GM12878 (cell line): ENCODE measurements around the gene LFNG. TPM values are rescaled to one million over a fixed set of nuclear protein-coding genes. Genes with fewer than 3 reads are reported as not detected.

Experiments used
- ATAC-seq: fragments of 200-7000 bp; cut with Tn5 transposase; 3 replicates; pipeline ENCODE4 v1.9.1; 2020; ENCODE audit warnings: mild to moderate bottlenecking, moderate library complexity
- BruUV-seq: library from RNA; stranded (reverse); fragments of 400-500 nt; replicated peaks from 2 replicates; lab custom pipeline; 2021; lab: Mats Ljungman, UMichigan
- CTCF ChIA-PET: fragments of 300-600 bp; sonication (Branson Sonifier 250); formaldehyde crosslinking; extraction: SDS; loops from one replicate; lab custom pipeline; 2021; ENCODE audit warnings: inconsistent platforms; lab: Yijun Ruan, JAX
- POLR2A ChIA-PET: fragments of 350-600 bp; formaldehyde crosslinking; extraction: SDS; loops from one replicate; lab custom pipeline; 2021; ENCODE audit warnings: inconsistent platforms; lab: Charles Lee
- RAD21 ChIA-PET: fragments of 300-600 bp; sonication (Branson Sonifier 250); formaldehyde crosslinking; loops from one replicate; lab custom pipeline; 2023; ENCODE audit warnings: antibody characterized with exemption; ENCODE audit not compliant: unreplicated experiment; lab: Charles Lee
- SMC1A ChIA-PET: fragments of 300-600 bp; sonication (Branson Sonifier 250); formaldehyde crosslinking; loops from one replicate; lab custom pipeline; 2023; ENCODE audit not compliant: unreplicated experiment, uncharacterized antibody; lab: Charles Lee
- DNase-seq: peaks from one replicate; pipeline ENCODE4 v3.0.0-alpha.2; 2011; ENCODE audit warnings: low read depth, low spot score
- FAIRE-seq: peaks from 3 replicates; lab custom pipeline; 2011; peaks lifted over from hg19 to GRCh38; lab: Jason Lieb, UNC
- H2AFZ ChIP-seq: 2 replicates; pipeline ENCODE4 v1.6.0; 2011; ENCODE audit warnings: low read depth, low read length, control low read depth; ENCODE audit not compliant: control insufficient read depth
- H3K27ac ChIP-seq: 2 replicates; pipeline ENCODE4 v1.5.1; 2011; ENCODE audit warnings: control low read depth; ENCODE audit not compliant: control insufficient read depth, insufficient read depth
- H3K27me3 ChIP-seq, 2 experiments: replicated peaks in 1 of 2; 2 replicates each; pipeline versions ENCODE4 v1.6.0 to v1.6.1; 2011; ENCODE audit warnings: low read length in 1 of 2; ENCODE audit not compliant: control insufficient read depth in 2 of 2, insufficient read depth in 2 of 2
- H3K36me3 ChIP-seq, 2 experiments: 2 replicates each; pipeline ENCODE4 v1.5.1; 2011; ENCODE audit warnings: low read length in 1 of 2; ENCODE audit not compliant: control insufficient read depth in 2 of 2, insufficient read depth in 2 of 2
- H3K4me1 ChIP-seq: 2 replicates; pipeline ENCODE4 v1.6.1; 2011; ENCODE audit warnings: mild to moderate bottlenecking, low read length, moderate library complexity, mixed read lengths; ENCODE audit not compliant: control insufficient read depth, insufficient read depth
- H3K4me2 ChIP-seq: 2 replicates; pipeline ENCODE4 v1.6.0; 2011; ENCODE audit warnings: control low read depth; ENCODE audit not compliant: control insufficient read depth, insufficient read depth
- H3K4me3 ChIP-seq: fragments of 200-600 bp; sonication (generic); 2 replicates; pipeline ENCODE4 v1.5.1; 2016
- H3K79me2 ChIP-seq: 2 replicates; pipeline ENCODE4 v1.6.0; 2011; ENCODE audit warnings: low read length; ENCODE audit not compliant: control insufficient read depth, insufficient read depth
- H3K9ac ChIP-seq: 2 replicates; pipeline ENCODE4 v1.8.0; 2011; ENCODE audit warnings: low read length, control low read depth, mixed read lengths; ENCODE audit not compliant: control insufficient read depth, insufficient read depth
- H3K9me3 ChIP-seq: replicated peaks from 3 replicates; pipeline ENCODE4 v1.5.1; 2011; ENCODE audit warnings: mild to moderate bottlenecking, low read length; ENCODE audit not compliant: control insufficient read depth, insufficient read depth
- H4K20me1 ChIP-seq: 2 replicates; pipeline ENCODE4 v1.6.0; 2011; ENCODE audit not compliant: control insufficient read depth, insufficient read depth
- ASH2L ChIP-seq: fragments of 300-600, 200-600 bp; sonication (generic); IDR thresholded peaks from 2 replicates; pipeline ENCODE4 v1.6.1; 2017; ENCODE audit warnings: low read depth, mild to moderate bottlenecking, borderline replicate concordance
- IKZF2 ChIP-seq, 2 experiments: fragments of 450-650 bp; IDR thresholded peaks; 2 replicates each; pipeline ENCODE4 v1.6.1; 2017; ENCODE audit warnings: mild to moderate bottlenecking in 2 of 2, moderate library complexity in 2 of 2
- KLF5 ChIP-seq: fragments of 450-650 bp; IDR thresholded peaks from 2 replicates; pipeline ENCODE4 v1.6.1; 2014; ENCODE audit warnings: mild to moderate bottlenecking; ENCODE audit not compliant: partially characterized antibody
- MYB ChIP-seq: fragments of 150-350 bp; IDR thresholded peaks from 2 replicates; pipeline ENCODE4 v1.6.1; 2014; ENCODE audit warnings: mild to moderate bottlenecking, low read depth, low read length, borderline replicate concordance
- NFXL1 ChIP-seq: fragments of 450-650 bp; IDR thresholded peaks from 2 replicates; pipeline ENCODE4 v1.6.1; 2017; ENCODE audit warnings: antibody characterized with exemption, mild to moderate bottlenecking, borderline replicate concordance
- STAT3 ChIP-seq: IDR thresholded peaks from 2 replicates; pipeline ENCODE4 v1.6.1; 2011; ENCODE audit warnings: low read depth, low read length, improper control_type of control experiment
- ZNF687 ChIP-seq: fragments of 450-650 bp; IDR thresholded peaks from 2 replicates; pipeline ENCODE4 v1.6.1; 2017; ENCODE audit warnings: mild to moderate bottlenecking, moderate library complexity
- WGBS: methylation state at CpG from one replicate; pipeline ENCODE4 v1.1.6; 2016; ENCODE audit warnings: low lambda C conversion rate; ENCODE audit not compliant: insufficient replicate concordance, insufficient coverage; ENCODE audit errors: missing lambda C conversion rate; 5-methylcytosine and 5-hydroxymethylcytosine counted together
- in situ Hi-C: fragments of 300-500 bp; cut with MboI; formaldehyde crosslinking; loops from 9 replicates; pipeline ENCODE4 v1.14.3; 2018; ENCODE audit warnings: mixed read lengths
- intact Hi-C: fragments of 100-400 bp; cut with micrococcal nuclease; formaldehyde crosslinking; loops from one replicate; pipeline ENCODE4 v1.14.2; 2022; ENCODE audit not compliant: unreplicated experiment
- polyA plus RNA-seq, 11 experiments: library from polyadenylated mRNA; depleted of rRNA in 4 of 11; unstranded in 6 of 11; stranded (reverse) in 5 of 11; fragments of >200 nt; fragmentation: Nextera tagmentation in 4 of 11; fragmentation: Illumina TruSeq in 1 of 11; extraction: Ambion mirVana in 4 of 11; extraction: Trizol in 1 of 11; gene quantifications; 1 replicate in 1 of 11; 2 replicates in 10 of 11; pipeline versions ENCODE4 v1.2.1 to v1.2.3, GENCODE V29; 2011 to 2016; ENCODE audit warnings: inconsistent platforms in 2 of 11, missing spikeins in 2 of 11, low read depth in 1 of 11
- total RNA-seq, 4 experiments: library from RNA; depleted of rRNA in 3 of 4; stranded (reverse); fragments of >200 nt in 3 of 4; fragmentation: Illumina TruSeq in 1 of 4; extraction: Trizol in 1 of 4; gene quantifications; 2 replicates each; pipeline versions ENCODE4 v1.2.1 to v1.2.3, GENCODE V29; 2013 to 2021
- TF ChIP-seq, protein P1 (sequence below): IDR thresholded peaks from 2 replicates; pipeline ENCODE4 v1.6.1; 2012; ENCODE audit warnings: mild to moderate bottlenecking, low read depth, low read length
- TF ChIP-seq, protein P2 (sequence below): fragments of 150-350 bp; IDR thresholded peaks from 2 replicates; pipeline ENCODE4 v1.6.1; 2014; ENCODE audit warnings: mild to moderate bottlenecking, low read depth, low read length
- TF ChIP-seq, protein P3 (sequence below): fragments of 450-650 bp; IDR thresholded peaks from 2 replicates; pipeline ENCODE4 v1.6.1; 2014; ENCODE audit warnings: mild to moderate bottlenecking

Gene LFNG
- total and polyA plus RNA-seq, 10 of the 15 experiments (the other 5 are each of a cell fraction or from before 2014, with no cell fraction given), result 0.09 to 0.68 (median 0.33) TPM; not detected in 2

DNA sequence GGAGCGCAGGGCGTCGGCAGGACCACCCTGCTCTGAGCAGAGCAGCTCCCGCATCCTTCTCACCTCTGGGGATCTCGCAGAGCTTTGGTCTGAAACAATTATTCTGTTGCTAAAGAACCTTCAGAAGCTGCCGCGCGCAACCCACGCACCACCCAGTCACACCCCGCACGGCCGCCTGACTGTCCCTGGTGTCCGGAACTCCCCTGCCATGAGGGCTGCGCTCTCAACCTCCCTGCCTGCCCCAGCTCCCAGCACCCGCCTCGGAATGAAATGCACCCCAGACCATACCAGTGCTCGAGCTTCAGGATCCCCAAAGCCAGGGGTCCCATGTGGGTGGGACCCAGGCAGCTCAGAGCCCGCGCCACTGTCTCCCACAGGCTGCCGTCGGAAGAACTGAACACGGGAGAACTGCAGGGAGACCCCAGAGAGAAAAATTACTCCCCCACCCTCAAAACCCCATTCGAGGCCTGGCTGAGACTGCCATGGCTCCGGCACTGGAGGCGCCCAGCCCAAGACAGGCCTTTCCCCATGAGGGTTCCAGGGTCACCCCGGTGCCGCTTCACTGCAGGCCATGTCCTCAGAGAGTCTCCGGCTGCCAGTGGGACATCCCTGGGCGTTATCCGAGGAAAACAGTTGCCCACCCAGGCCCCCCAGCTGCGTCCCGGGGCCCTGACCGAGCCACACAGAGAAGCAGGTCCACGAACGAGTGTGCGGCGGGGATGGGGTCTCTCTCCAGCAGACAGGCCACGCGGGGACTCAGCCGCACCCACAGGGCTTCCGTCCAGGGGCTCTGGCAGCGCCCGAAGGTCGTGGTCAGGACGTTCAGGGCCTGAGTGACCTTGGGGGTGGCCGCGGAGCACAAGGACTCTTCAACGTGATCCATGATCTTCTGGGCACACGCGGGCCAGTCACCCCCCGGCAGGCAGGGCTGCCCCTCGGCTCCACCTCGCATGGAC lies 23.6 kb downstream of the LFNG start:
- POLR2A ChIA-PET, result interaction anchor here (0.6 kb wide), 1 partner anchor 69 kb away, joined by 3 read pairs; no protein-coding TSS in a partner anchor
- Histone ChIP-seq H3K4me1 (no peaks in the 10 kb centered on the region), H3K36me3 (peaks cover 4 to 34% of the 10 kb centered on the region in 2 experiments)

More for the DNA sequence above, 23.6 kb downstream of the LFNG start:
- in situ Hi-C loops (no loop called here), intact Hi-C loops (no loop called here)
- H3K4me3 ChIP-seq, result no peak overlapping the region
- H3K27ac ChIP-seq, result no peak overlapping the region
- H3K4me2 ChIP-seq, result no peak overlapping the region
- H3K79me2 ChIP-seq, result no peaks in the 10 kb centered on the region
- FAIRE-seq (no peak), DNase-seq (no peak), ATAC-seq (no peak)
- H3K27me3 ChIP-seq, result no peaks in the 10 kb centered on the region
- ChIA-PET CTCF (interaction anchor here (0.6 kb wide), 1 partner anchor 91 kb away, joined by 4 read pairs; no protein-coding TSS in a partner anchor), SMC1A (no interaction called here), RAD21 (interaction anchor here (0.7 kb wide), 1 partner anchor 10 kb away, joined by 3 read pairs; no protein-coding TSS in a partner anchor)
- BruUV-seq, result no TSS peak
- 97% methylated on average over 47 of the region's 53 CpGs for WGBS
- H3K9me3 ChIP-seq, result no peaks in the 10 kb centered on the region
- no peak overlapping the region for H3K9ac ChIP-seq
- no peak overlapping the region for H2AFZ ChIP-seq
- TF ChIP-seq, protein P1, sequence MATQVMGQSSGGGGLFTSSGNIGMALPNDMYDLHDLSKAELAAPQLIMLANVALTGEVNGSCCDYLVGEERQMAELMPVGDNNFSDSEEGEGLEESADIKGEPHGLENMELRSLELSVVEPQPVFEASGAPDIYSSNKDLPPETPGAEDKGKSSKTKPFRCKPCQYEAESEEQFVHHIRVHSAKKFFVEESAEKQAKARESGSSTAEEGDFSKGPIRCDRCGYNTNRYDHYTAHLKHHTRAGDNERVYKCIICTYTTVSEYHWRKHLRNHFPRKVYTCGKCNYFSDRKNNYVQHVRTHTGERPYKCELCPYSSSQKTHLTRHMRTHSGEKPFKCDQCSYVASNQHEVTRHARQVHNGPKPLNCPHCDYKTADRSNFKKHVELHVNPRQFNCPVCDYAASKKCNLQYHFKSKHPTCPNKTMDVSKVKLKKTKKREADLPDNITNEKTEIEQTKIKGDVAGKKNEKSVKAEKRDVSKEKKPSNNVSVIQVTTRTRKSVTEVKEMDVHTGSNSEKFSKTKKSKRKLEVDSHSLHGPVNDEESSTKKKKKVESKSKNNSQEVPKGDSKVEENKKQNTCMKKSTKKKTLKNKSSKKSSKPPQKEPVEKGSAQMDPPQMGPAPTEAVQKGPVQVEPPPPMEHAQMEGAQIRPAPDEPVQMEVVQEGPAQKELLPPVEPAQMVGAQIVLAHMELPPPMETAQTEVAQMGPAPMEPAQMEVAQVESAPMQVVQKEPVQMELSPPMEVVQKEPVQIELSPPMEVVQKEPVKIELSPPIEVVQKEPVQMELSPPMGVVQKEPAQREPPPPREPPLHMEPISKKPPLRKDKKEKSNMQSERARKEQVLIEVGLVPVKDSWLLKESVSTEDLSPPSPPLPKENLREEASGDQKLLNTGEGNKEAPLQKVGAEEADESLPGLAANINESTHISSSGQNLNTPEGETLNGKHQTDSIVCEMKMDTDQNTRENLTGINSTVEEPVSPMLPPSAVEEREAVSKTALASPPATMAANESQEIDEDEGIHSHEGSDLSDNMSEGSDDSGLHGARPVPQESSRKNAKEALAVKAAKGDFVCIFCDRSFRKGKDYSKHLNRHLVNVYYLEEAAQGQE, result no peak
- TF ChIP-seq, protein P2, sequence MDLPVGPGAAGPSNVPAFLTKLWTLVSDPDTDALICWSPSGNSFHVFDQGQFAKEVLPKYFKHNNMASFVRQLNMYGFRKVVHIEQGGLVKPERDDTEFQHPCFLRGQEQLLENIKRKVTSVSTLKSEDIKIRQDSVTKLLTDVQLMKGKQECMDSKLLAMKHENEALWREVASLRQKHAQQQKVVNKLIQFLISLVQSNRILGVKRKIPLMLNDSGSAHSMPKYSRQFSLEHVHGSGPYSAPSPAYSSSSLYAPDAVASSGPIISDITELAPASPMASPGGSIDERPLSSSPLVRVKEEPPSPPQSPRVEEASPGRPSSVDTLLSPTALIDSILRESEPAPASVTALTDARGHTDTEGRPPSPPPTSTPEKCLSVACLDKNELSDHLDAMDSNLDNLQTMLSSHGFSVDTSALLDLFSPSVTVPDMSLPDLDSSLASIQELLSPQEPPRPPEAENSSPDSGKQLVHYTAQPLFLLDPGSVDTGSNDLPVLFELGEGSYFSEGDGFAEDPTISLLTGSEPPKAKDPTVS, result no peak
- TF ChIP-seq IKZF2 (IDR thresholded peaks at IDR 0.05), result no peak
- TF ChIP-seq MYB, result no peak
- TF ChIP-seq, protein P3, sequence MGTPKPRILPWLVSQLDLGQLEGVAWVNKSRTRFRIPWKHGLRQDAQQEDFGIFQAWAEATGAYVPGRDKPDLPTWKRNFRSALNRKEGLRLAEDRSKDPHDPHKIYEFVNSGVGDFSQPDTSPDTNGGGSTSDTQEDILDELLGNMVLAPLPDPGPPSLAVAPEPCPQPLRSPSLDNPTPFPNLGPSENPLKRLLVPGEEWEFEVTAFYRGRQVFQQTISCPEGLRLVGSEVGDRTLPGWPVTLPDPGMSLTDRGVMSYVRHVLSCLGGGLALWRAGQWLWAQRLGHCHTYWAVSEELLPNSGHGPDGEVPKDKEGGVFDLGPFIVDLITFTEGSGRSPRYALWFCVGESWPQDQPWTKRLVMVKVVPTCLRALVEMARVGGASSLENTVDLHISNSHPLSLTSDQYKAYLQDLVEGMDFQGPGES, result no peak
- TF ChIP-seq KLF5, result no peak
- TF ChIP-seq NFXL1, result no peak
- TF ChIP-seq STAT3, result no peak
- TF ChIP-seq ZNF687, result no peak
- TF ChIP-seq ASH2L, result no peak
- no peaks in the 10 kb centered on the region for H4K20me1 ChIP-seq
